HCT116 (cell line): ENCODE measurements around the gene MTLN. TPM values are rescaled to one million over a fixed set of nuclear protein-coding genes. Genes with fewer than 3 reads are reported as not detected.

Source experiments
- ATAC-seq: fragments of 200-7000 bp; cut with Tn5 transposase; 2 replicates; pipeline ENCODE4 v1.9.1; 2020; ENCODE audit warnings: mild to moderate bottlenecking, moderate library complexity
- BruUV-seq: library from RNA; stranded (reverse); fragments of 400-500 nt; replicated peaks from 2 replicates; lab custom pipeline; 2021; lab: Mats Ljungman, UMichigan
- CTCF ChIA-PET: fragments of 300-600 bp; sonication (Branson Sonifier 250); formaldehyde crosslinking; loops from one replicate; lab custom pipeline; 2021; ENCODE audit warnings: antibody characterized with exemption; lab: Charles Lee
- POLR2A ChIA-PET: fragments of 300-600, 350-600 bp; sonication (Branson Sonifier 250); formaldehyde crosslinking; loops from one replicate; lab custom pipeline; 2021; ENCODE audit warnings: antibody characterized with exemption; lab: Charles Lee
- RAD21 ChIA-PET, 2 experiments: fragments of 300-600 bp; sonication (Branson Sonifier 250); formaldehyde crosslinking; loops; one replicate each; lab custom pipeline; 2023; ENCODE audit warnings: low total read pairs in 2 of 2; ENCODE audit not compliant: uncharacterized antibody in 2 of 2, unreplicated experiment in 2 of 2, low non-redundant PET in 1 of 2; lab: Charles Lee
- DNase-seq: peaks from one replicate; pipeline ENCODE4 v3.0.0-alpha.2; 2010; ENCODE audit warnings: low read depth, low spot score
- H2AFZ ChIP-seq: fragments of 200-600 bp; shearing (Covaris generic), sonication (generic); 2 replicates; pipeline ENCODE4 v1.6.1; 2017; ENCODE audit warnings: low read depth, mixed run types, mixed read lengths, antibody characterized with exemption, low read length; ENCODE audit not compliant: poor library complexity, severe bottlenecking
- H3K27ac ChIP-seq: 2 replicates; pipeline ENCODE4 v1.5.1; 2012; ENCODE audit warnings: low read depth, low read length
- H3K27me3 ChIP-seq: fragments of 200-600 bp; sonication (generic); 2 replicates; pipeline ENCODE4 v1.6.1; 2016; ENCODE audit warnings: mixed run types, low read length, mixed read lengths; ENCODE audit not compliant: insufficient read depth
- H3K36me3 ChIP-seq, 2 experiments: fragments of 200-500 bp in 1 of 2; fragments of 200-600 bp in 1 of 2; sonication (Bioruptor generic) in 1 of 2; sonication (generic) in 1 of 2; 2 replicates each; pipeline versions ENCODE4 v1.5.1 to v1.6.1; 2014 to 2016; ENCODE audit warnings: low read length in 2 of 2, inconsistent platforms in 1 of 2, mixed read lengths in 1 of 2, mixed run types in 1 of 2; ENCODE audit not compliant: insufficient read depth in 2 of 2, control insufficient read depth in 1 of 2
- H3K4me1 ChIP-seq, 2 experiments: fragments of 200-600 bp in 1 of 2; sonication (generic) in 1 of 2; 2 replicates each; pipeline versions ENCODE4 v1.5.1 to v1.6.1; 2012 to 2017; ENCODE audit warnings: low read length in 2 of 2, inconsistent platforms in 1 of 2, mild to moderate bottlenecking in 1 of 2, mixed read lengths in 1 of 2, mixed run types in 1 of 2, moderate library complexity in 1 of 2; ENCODE audit not compliant: insufficient read depth in 2 of 2, control insufficient read depth in 1 of 2
- H3K4me2 ChIP-seq: fragments of 200-600 bp; sonication (generic); 2 replicates; pipeline ENCODE4 v1.6.1; 2017; ENCODE audit warnings: mixed run types, low read length, mixed read lengths
- H3K4me3 ChIP-seq, 2 experiments: fragments of 200-600 bp in 1 of 2; sonication (generic) in 1 of 2; replicated peaks in 1 of 2; 2 replicates each; pipeline ENCODE4 v1.5.1; 2011 to 2016; ENCODE audit warnings: low read length in 2 of 2, control low read depth in 1 of 2, low read depth in 1 of 2, mild to moderate bottlenecking in 1 of 2, mixed read lengths in 1 of 2, mixed run types in 1 of 2
- H3K79me2 ChIP-seq: fragments of 200-600 bp; sonication (generic); 2 replicates; pipeline ENCODE4 v1.6.1; 2017; ENCODE audit warnings: mild to moderate bottlenecking, mixed run types, low read length, moderate library complexity, mixed read lengths; ENCODE audit not compliant: insufficient read depth
- H3K9ac ChIP-seq: fragments of 200-600 bp; sonication (generic); 2 replicates; pipeline ENCODE4 v1.6.1; 2016; ENCODE audit warnings: low read length, mixed read lengths
- H3K9me2 ChIP-seq: fragments of 200-600 bp; sonication (generic), shearing (Covaris generic); 2 replicates; pipeline ENCODE4 v1.6.1; 2017; ENCODE audit warnings: mixed run types, mild to moderate bottlenecking, moderate library complexity; ENCODE audit not compliant: insufficient read depth
- H3K9me3 ChIP-seq, 2 experiments: fragments of 200-500 bp in 1 of 2; fragments of 200-600 bp in 1 of 2; sonication (Bioruptor generic) in 1 of 2; sonication (generic) in 1 of 2; 2 replicates each; pipeline ENCODE4 v1.6.1; 2014 to 2017; ENCODE audit warnings: low read length in 2 of 2, mixed read lengths in 2 of 2, inconsistent platforms in 1 of 2, low read depth in 1 of 2, mild to moderate bottlenecking in 1 of 2, mixed run types in 1 of 2, moderate library complexity in 1 of 2; ENCODE audit not compliant: control insufficient read depth in 1 of 2, insufficient read depth in 1 of 2
- H4K20me1 ChIP-seq: fragments of 200-600 bp; sonication (generic), shearing (Covaris generic); 2 replicates; pipeline ENCODE4 v1.6.1; 2017; ENCODE audit warnings: mixed run types, mild to moderate bottlenecking, moderate library complexity; ENCODE audit not compliant: insufficient read depth
- CBX3 ChIP-seq: IDR thresholded peaks from 2 replicates; pipeline ENCODE4 v1.6.1; 2012; ENCODE audit warnings: low read depth
- CEBPB ChIP-seq: IDR thresholded peaks from 2 replicates; pipeline ENCODE4 v1.6.1; 2012; ENCODE audit warnings: low read depth
- EGR1 ChIP-seq: IDR thresholded peaks from 2 replicates; pipeline ENCODE4 v1.6.1; 2012; ENCODE audit warnings: low read depth
- ELF1 ChIP-seq: IDR thresholded peaks from 2 replicates; pipeline ENCODE4 v1.6.1; 2012; ENCODE audit warnings: low read depth, borderline replicate concordance
- EZH2 ChIP-seq: fragments of 200-600 bp; sonication (generic); IDR thresholded peaks from 2 replicates; pipeline ENCODE4 v1.6.1; 2017; ENCODE audit warnings: antibody characterized with exemption, mixed run types
- EZH2phosphoT487 ChIP-seq: fragments of 200-600 bp; IDR thresholded peaks from 2 replicates; pipeline ENCODE4 v1.6.1; 2018; ENCODE audit warnings: antibody characterized with exemption, borderline replicate concordance
- FOSL1 ChIP-seq: IDR thresholded peaks from 2 replicates; pipeline ENCODE4 v1.6.1; 2012; ENCODE audit warnings: low read depth
- JUND ChIP-seq: IDR thresholded peaks from 2 replicates; pipeline ENCODE4 v1.6.1; 2012
- POLR2AphosphoS5 ChIP-seq: IDR thresholded peaks from 2 replicates; pipeline ENCODE4 v1.6.1; 2011; ENCODE audit warnings: mild to moderate bottlenecking, low read depth, low read length, moderate library complexity
- RAD21 ChIP-seq: IDR thresholded peaks from 2 replicates; pipeline ENCODE4 v1.6.1; 2012; ENCODE audit warnings: low read depth, mild to moderate bottlenecking
- SIN3A ChIP-seq: IDR thresholded peaks from 2 replicates; pipeline ENCODE4 v1.6.1; 2012; ENCODE audit warnings: low read depth
- SP1 ChIP-seq: IDR thresholded peaks from 2 replicates; pipeline ENCODE4 v1.6.1; 2012; ENCODE audit warnings: low read depth
- TCF7L2 ChIP-seq: IDR thresholded peaks from 2 replicates; pipeline ENCODE4 v1.7.0; 2011; ENCODE audit warnings: borderline replicate concordance, inconsistent platforms; ENCODE audit not compliant: insufficient read depth, insufficient read length; ENCODE audit errors: extremely low read depth
- YY1 ChIP-seq: IDR thresholded peaks from 2 replicates; pipeline ENCODE4 v1.6.1; 2011; ENCODE audit warnings: low read length, low read depth, moderate library complexity, mild to moderate bottlenecking; ENCODE audit not compliant: insufficient replicate concordance; ENCODE audit errors: extremely low read depth
- ZFX ChIP-seq: fragments of 450-650 bp; IDR thresholded peaks from 2 replicates; pipeline ENCODE4 v1.6.1; 2017
- ZNF274 ChIP-seq: fragments of 200-500 bp; sonication (Bioruptor generic); IDR thresholded peaks from 2 replicates; pipeline ENCODE4 v1.6.1; 2014; ENCODE audit warnings: mild to moderate bottlenecking, low read depth, low read length, inconsistent platforms
- intact Hi-C: fragments of 100-400 bp; cut with micrococcal nuclease; formaldehyde crosslinking; loops from 2 replicates; pipeline ENCODE4 v1.10.0; 2022
- total RNA-seq: library from RNA; stranded (reverse); gene quantifications from one replicate; pipeline ENCODE4 v1.2.1, GENCODE V29; 2021; ENCODE audit not compliant: unreplicated experiment
- TF ChIP-seq, protein P1 (sequence below), 3 experiments: fragments of 200-600 bp in 1 of 3; sonication (generic) in 1 of 3; IDR thresholded peaks in 2 of 3; conservative IDR thresholded peaks in 1 of 3; 2 replicates each; pipeline ENCODE4 v1.5.1; 2012 to 2017; ENCODE audit warnings: low read depth in 2 of 3, low read length in 2 of 3, antibody characterized with exemption in 1 of 3, borderline replicate concordance in 1 of 3, control low read depth in 1 of 3, mild to moderate bottlenecking in 1 of 3, mixed read lengths in 1 of 3, mixed run types in 1 of 3, moderate library complexity in 1 of 3; ENCODE audit not compliant: insufficient read depth in 1 of 3
- TF ChIP-seq, protein P2 (sequence below): IDR thresholded peaks from 2 replicates; pipeline ENCODE4 v1.6.1; 2011; ENCODE audit warnings: mild to moderate bottlenecking, low read length, moderate library complexity; ENCODE audit not compliant: insufficient replicate concordance; ENCODE audit errors: extremely low read depth
- TF ChIP-seq, protein P3 (sequence below): IDR thresholded peaks from 2 replicates; pipeline ENCODE4 v1.6.1; 2012
- TF ChIP-seq, protein P4 (sequence below): IDR thresholded peaks from 2 replicates; pipeline ENCODE4 v1.6.1; 2012; ENCODE audit warnings: low read depth

Gene MTLN
- total RNA-seq, 1 experiment from 2014 or later, result 35.7 TPM

DNA sequence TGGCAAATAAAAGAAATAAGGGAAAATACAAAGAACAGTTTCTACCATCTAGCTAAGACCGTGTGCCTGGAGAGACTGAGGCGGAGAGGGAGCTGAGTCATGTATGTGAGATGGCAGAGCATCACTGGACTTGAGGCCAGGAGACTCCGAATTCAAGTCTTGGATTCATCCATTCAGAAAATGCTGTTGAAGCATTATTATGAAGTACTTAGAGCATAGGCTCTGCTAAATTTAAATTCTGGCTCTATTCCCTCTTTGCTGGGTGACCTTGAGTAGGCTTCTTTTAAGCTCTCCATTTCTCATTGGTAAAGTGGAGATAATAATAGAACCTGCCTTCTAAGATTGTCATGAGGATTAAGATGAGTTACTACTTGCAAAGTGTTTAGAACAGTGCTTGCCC is 42.2 kb downstream of the MTLN start:
- Histone ChIP-seq H4K20me1 (no peaks in the 10 kb centered on the region), H3K9me2 (no peaks in the 10 kb centered on the region), H3K9me3 (no peaks in the 10 kb centered on the region), H2AFZ (no peak overlapping the region), H3K4me1 (peaks cover 0 to 5% of the 10 kb centered on the region in 2 experiments; a peak in 1 of 4 replicates), H3K27ac (no peak overlapping the region), H3K4me3 (no peak overlapping the region), H3K79me2 (no peaks in the 10 kb centered on the region), H3K4me2 (no peak overlapping the region), H3K27me3 (no peaks in the 10 kb centered on the region), H3K36me3 (no peaks in the 10 kb centered on the region), H3K9ac (no peak overlapping the region)
- no peak for TF ChIP-seq SP1
- TF ChIP-seq, protein P1, sequence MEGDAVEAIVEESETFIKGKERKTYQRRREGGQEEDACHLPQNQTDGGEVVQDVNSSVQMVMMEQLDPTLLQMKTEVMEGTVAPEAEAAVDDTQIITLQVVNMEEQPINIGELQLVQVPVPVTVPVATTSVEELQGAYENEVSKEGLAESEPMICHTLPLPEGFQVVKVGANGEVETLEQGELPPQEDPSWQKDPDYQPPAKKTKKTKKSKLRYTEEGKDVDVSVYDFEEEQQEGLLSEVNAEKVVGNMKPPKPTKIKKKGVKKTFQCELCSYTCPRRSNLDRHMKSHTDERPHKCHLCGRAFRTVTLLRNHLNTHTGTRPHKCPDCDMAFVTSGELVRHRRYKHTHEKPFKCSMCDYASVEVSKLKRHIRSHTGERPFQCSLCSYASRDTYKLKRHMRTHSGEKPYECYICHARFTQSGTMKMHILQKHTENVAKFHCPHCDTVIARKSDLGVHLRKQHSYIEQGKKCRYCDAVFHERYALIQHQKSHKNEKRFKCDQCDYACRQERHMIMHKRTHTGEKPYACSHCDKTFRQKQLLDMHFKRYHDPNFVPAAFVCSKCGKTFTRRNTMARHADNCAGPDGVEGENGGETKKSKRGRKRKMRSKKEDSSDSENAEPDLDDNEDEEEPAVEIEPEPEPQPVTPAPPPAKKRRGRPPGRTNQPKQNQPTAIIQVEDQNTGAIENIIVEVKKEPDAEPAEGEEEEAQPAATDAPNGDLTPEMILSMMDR (IDR thresholded peaks at IDR 0.05 in 2 of 3, conservative IDR thresholded peaks at IDR 0.05 in 1 of 3; ENCODE audit: borderline replicate concordance in 1 of 3, insufficient read depth in 1 of 3, low read depth in 2 of 3, low read length in 2 of 3), result no peak
- no peak for TF ChIP-seq EZH2
- TF ChIP-seq, protein P2, sequence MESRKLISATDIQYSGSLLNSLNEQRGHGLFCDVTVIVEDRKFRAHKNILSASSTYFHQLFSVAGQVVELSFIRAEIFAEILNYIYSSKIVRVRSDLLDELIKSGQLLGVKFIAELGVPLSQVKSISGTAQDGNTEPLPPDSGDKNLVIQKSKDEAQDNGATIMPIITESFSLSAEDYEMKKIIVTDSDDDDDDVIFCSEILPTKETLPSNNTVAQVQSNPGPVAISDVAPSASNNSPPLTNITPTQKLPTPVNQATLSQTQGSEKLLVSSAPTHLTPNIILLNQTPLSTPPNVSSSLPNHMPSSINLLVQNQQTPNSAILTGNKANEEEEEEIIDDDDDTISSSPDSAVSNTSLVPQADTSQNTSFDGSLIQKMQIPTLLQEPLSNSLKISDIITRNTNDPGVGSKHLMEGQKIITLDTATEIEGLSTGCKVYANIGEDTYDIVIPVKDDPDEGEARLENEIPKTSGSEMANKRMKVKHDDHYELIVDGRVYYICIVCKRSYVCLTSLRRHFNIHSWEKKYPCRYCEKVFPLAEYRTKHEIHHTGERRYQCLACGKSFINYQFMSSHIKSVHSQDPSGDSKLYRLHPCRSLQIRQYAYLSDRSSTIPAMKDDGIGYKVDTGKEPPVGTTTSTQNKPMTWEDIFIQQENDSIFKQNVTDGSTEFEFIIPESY, result no peak
- TF ChIP-seq JUND, result no peak
- no peak for TF ChIP-seq FOSL1
- TF ChIP-seq, protein P3, sequence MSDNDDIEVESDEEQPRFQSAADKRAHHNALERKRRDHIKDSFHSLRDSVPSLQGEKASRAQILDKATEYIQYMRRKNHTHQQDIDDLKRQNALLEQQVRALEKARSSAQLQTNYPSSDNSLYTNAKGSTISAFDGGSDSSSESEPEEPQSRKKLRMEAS, result no peak
- TF ChIP-seq YY1, result no peak
- no peak for TF ChIP-seq TCF7L2
- no peak for TF ChIP-seq ZNF274
- no peak for TF ChIP-seq RAD21
- no peak for TF ChIP-seq EGR1
- no peak for TF ChIP-seq POLR2AphosphoS5
- TF ChIP-seq CBX3, result no peak
- TF ChIP-seq, protein P4, sequence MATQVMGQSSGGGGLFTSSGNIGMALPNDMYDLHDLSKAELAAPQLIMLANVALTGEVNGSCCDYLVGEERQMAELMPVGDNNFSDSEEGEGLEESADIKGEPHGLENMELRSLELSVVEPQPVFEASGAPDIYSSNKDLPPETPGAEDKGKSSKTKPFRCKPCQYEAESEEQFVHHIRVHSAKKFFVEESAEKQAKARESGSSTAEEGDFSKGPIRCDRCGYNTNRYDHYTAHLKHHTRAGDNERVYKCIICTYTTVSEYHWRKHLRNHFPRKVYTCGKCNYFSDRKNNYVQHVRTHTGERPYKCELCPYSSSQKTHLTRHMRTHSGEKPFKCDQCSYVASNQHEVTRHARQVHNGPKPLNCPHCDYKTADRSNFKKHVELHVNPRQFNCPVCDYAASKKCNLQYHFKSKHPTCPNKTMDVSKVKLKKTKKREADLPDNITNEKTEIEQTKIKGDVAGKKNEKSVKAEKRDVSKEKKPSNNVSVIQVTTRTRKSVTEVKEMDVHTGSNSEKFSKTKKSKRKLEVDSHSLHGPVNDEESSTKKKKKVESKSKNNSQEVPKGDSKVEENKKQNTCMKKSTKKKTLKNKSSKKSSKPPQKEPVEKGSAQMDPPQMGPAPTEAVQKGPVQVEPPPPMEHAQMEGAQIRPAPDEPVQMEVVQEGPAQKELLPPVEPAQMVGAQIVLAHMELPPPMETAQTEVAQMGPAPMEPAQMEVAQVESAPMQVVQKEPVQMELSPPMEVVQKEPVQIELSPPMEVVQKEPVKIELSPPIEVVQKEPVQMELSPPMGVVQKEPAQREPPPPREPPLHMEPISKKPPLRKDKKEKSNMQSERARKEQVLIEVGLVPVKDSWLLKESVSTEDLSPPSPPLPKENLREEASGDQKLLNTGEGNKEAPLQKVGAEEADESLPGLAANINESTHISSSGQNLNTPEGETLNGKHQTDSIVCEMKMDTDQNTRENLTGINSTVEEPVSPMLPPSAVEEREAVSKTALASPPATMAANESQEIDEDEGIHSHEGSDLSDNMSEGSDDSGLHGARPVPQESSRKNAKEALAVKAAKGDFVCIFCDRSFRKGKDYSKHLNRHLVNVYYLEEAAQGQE, result no peak
- no peak for TF ChIP-seq ZFX
- TF ChIP-seq CEBPB, result no peak
- TF ChIP-seq EZH2phosphoT487, result no peak
- TF ChIP-seq SIN3A, result no peak
- TF ChIP-seq ELF1, result no peak
- ATAC-seq, result no peak
- no TSS peak for BruUV-seq
- CTCF ChIA-PET, result no interaction called here
- intact Hi-C loops, result no loop called here
- DNase-seq, result no peak
- POLR2A ChIA-PET, result no interaction called here
- RAD21 ChIA-PET, result no interaction called here
